GM21381 (cell line): ENCODE measurements around the gene APCDD1L.

Experiments
- ATAC-seq: cut with Tn5 transposase; IDR thresholded peaks from one replicate; pipeline ENCODE4 v1.9.1; 2021; ENCODE audit warnings: mild to moderate bottlenecking, moderate library complexity; ENCODE audit not compliant: unreplicated experiment

APCDD1L gene

DNA sequence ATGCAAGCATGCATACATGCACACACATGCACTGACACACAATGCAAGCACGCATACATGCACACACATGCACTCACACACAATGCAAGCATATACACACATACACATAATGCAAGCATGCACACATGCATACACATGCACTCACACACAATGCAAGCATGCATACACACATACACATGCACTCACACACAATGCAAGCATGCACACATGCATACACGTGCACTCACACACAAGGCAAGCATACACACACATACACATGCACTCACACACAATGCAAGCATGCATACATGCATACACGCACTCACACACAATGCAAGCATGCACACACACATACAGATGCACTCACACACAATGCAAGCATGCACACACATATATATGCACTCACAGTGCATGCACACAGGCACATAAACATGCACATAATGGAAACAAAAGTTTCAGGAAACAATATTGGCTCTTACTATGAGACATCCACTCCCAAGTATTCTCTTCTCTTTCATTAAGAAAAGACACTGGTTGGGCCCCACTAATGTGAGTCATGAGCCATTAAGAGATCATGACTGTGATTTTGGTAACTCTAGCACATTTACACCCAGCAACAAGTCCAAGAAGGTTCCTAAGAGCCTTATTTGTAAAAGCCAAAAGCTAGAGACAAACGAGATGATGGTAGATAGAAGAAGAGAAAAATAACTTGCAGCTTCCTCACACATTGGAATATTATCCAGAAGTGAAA is 22.2 kb downstream of the APCDD1L start:
- ATAC-seq = no peak

- no peak for ATAC-seq
These were observed 23.0 kb downstream of the APCDD1L start for GRCh38 chr20:58492074-58492718.

- no peak for ATAC-seq
These were observed 29.0 kb downstream of the APCDD1L start for GRCh38 chr20:58486207-58486606.

DNA sequence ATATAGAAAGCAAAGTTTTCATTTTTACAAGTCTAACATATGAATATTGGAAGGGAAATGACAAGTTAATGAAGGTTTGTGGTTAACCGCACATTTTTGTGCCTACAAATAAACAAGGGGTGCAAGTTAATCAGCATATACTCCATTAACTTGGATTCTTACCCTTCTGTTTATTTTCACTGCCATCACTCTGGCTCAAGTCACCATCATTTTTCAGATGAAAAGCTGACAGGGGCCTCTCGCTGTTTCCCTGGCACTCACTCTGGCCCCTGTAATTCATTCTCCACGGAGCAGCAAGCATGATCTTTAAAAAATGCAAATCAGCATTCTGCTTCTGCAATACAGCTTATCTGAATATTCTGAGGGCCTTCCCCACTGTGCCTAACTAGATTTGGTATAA is 29.8 kb downstream of the APCDD1L start:
- no peak for ATAC-seq

DNA sequence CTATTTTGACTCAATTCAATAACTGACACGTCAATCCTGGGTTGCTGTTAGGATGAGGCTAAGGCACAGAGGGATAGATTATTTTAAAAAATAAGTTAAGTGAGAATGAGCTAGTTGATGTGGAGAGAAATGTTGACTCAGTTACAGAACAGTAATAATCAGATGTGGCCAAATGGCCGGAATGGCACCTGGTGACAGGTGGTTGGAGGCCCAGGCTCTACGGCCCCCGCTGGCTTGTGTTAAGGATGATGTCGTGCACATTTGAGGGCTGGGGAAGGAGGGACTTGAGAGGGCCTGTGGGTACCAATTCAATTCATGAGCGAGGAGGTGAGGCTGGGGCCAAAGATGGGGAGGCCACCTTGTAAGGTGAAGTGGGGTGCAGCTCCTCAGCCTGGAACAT is 31.7 kb downstream of the APCDD1L start:
- no peak for ATAC-seq

DNA sequence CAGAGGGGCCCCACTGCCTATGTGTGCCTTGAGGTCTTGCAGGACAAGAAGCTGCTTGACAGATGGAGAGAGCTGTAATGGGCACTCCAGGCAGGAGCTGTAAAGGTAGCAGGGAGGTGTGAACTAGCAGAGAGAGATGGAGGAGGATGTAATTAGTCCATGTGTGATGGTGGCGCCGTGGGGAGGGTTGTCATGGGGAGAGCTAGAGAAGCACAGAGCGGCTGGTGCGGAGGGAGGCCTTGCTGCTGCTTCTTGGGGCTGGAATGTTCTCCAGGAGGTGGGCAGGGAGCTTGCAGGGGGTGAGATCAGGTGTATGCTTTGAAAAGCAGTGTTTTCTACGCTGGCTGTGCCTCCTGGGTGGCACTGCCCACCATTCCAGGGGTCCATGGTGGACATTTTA is 32.1 kb downstream of the APCDD1L start:
- no peak for ATAC-seq

DNA sequence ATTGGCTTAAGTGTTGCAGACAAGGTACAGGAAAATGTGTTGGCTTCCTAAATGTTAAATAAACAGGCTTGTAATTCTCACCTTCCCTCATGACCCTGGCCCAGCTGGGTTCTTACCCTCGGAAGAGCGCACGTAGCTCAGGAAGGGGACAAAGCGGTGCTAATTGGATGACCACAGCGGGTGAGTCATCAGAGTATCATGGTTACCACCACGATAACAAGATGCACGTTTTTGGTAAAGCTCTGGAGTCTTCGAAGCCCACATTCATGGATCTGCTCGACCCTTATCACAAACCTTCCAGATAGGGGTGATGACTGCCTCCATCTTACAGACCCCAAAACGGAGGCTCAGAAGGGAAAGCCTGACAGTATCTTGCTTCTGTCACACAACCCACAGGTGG is 32.8 kb downstream of the APCDD1L start:
- ATAC-seq = no peak

DNA sequence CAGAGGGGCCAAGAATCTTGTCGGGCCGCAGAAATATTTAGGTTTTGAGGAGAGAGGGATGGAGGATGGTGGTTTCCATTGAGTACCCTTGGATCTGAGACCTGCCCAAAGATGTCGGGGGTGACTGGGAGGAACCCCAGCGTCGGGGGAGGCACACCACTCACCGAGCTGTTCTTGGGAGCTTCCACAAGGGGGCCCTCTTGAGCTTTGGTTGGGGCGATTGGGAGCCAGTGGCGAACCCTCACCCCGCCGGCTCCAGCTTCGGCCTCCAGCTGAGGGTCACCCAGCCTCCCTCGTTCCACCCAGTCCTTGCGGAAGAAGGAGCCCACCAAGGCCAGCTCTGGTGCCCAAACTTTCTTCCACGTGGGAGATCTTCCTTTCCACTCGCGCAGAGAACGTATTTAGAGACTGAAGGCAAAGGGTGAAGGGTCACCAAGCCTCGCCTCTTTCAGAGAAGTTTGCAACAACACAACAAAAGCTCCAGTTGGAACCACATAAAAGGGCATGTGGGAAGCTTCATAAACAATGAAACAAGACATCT is 33.6 kb downstream of the APCDD1L start:
- ATAC-seq = no peak

DNA sequence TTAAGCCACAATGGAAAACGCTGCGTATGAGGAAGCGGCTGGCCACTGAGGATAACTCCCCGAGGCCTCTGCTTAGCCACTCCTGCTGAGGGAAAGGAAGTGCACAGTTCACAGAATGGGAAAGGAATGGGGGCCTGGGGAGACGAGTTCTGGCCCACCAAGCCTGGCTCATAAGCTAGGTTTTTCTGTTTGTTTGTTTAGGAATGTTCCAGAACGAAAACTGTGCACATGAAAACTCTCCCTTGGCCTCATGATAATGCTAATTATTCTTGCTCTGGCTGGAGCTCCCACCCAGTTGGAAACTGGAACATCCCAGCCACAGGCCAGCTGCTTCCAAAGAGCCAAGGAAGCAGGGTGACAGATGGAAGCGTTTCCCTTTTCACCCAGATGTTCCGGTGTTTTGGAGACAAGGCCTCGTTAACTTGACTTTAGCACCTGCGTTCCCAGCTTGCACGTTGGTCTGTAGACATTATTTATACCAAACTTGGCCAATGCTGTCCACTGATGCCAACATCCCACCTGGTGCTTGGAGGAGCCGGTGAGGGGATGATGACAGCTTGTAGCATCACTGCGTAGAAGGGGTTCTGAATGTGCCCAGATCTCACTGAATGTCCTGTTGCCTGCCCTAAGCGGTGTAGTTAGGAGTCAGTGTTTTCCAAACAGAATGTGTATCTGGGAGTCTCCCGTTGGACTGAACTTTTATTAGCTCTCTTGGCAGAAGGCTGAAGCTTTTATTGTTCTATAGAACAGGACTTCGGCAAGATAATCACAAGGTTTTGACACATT is 34.5 kb downstream of the APCDD1L start:
- ATAC-seq = no peak

DNA sequence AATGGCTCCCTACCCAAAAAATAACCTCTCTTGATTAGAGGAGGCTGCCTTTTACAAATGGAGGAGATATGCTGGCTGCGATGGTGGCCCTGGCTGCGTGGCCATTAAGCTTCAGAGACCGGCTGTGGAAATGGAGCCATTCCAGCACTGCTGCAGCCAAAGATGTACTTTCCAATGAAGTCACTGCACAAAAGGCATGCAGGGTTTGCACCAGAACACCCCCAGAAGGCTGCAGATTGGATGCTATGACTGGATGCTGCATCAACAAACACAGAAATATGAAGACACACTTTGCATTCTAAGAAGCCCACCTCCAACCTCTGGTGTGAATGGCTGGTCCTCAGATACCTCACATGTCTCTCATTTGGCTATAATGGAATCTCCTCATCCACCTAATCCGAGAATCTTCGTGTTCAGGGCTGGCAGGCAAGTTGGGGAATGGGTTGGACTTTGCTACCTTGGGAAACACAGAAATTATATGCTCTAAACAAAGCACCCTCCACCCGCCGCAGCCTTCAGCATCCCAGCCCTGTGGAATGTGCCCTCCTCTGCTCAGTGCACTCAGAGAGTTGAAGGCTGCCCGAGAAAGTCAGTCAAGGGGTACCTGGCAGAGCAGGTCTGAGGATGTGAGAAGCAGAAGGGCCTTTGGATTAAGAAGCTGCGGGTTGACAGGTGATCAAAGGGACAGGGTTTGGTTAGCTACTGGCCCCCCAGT is 35.3 kb downstream of the APCDD1L start:
- no peak for ATAC-seq

GRCh38 chr20:58478141-58478805 is 36.9 kb downstream of the APCDD1L start:
- ATAC-seq = no peak

DNA sequence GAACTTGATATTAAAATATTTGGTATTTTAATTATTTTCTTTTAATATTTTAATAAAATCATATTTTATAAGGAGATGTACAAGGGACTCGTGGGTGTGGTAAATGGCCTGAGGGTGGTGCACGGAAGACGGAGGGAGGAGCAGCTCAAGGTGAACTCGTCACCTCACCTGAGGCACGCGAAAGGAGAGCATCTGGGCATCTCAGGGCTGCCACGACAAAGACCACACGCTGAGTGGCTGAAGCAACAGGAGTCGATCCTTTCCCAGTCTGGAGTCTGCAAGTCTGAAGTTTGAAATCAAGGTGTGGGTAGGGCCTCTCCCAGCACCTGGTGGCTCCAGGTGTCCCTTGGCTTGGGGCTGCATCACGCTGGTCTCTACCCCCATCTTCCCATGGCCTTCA is 39.7 kb downstream of the APCDD1L start:
- no peak for ATAC-seq

DNA sequence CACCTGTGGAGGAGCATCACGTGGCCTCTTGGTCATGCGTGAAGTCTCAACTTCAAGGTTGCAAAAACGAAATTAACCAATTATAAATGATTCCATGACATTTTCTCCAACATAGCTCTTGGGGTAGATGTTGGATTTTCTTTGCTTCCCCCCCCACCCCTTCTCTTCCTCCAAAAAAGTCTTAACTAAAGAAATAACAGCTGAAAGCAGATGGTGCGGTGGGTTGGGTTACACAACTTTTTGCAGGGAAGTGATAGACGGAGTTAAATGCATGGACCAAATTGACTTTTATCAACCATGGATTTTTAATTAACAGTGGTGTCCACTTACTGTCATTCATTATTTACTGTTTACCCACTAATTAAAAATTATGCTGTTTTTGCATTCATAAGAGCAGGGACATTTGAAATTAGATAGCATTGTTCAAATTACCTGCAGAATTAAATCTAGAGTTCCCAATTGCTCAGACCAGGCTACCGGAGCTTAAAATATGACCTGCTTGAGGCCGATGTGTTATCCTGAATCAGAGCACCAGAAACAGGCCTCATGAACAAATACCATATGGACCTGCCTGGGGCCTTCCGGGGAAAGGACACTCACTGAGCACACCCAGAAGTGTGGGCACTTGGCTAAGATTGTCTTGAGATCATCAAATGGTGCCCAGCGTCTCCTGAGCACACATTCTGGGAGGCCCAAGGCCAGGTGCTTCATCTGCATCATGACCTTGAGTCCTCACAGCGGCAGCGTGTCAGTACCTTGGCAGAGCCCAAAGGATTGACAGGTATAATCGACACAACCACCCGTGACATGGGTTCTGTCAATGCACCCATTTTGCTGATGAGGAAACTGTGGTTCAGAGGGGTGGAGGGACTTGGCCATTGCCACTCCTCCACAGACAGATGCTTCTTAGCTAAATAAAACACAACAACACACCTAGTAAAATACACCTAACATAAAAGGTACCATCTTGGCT is 41.5 kb downstream of the APCDD1L start:
- ATAC-seq = no peak

DNA sequence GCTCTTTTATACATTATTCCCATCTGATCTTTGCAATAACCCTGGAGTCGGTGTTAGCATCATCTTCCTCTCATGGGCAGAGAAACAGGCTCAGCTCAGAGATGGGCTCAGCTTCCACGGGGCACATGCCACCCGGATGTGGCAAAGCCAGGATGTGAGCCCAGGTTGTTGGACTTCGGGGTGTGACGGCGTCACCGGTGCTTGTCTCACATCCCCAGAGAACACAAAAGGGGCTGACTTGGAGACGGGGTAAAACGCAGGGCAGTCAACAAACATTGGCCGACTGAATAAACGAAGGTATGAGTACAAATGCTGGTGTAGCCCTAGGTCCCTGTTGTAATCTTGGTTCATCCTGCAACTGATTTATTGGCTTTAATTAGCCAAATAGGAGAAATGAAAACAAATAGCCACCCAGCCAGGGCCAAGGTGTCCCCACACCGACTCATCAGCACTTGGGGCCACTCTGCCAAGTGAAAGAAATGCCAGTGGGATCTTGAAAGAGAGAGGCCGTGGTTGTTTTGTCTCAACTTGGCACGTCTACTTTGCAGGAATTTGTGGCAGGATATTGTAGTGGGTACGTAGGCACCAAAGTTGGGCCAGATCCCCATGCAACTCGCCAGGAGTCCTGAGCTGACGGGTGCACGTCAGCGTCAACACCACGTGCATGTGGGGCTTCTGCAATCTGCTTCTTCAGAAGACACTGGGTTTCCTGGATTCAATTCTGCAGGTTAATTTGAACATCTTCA is 42.8 kb downstream of the APCDD1L start:
- ATAC-seq = no peak

GRCh38 chr20:58471193-58472164 is 43.7 kb downstream of the APCDD1L start:
- no peak for ATAC-seq

- no peak for ATAC-seq
These were observed 44.6 kb downstream of the APCDD1L start for GRCh38 chr20:58470336-58471192.

GRCh38 chr20:58469616-58470015 is 45.6 kb downstream of the APCDD1L start:
- no peak for ATAC-seq
